HepG2 (cell line): ENCODE measurements around the gene TMF1. TPM values are rescaled to one million over a fixed set of nuclear protein-coding genes. Genes with fewer than 3 reads are reported as not detected.

Source experiments
- ATAC-seq: fragments of 200-7000 bp; cut with Tn5 transposase; 3 replicates; pipeline ENCODE4 v1.9.1; 2020; ENCODE audit warnings: mild to moderate bottlenecking, moderate library complexity
- BruUV-seq: library from RNA; stranded (reverse); fragments of 400-500 nt; replicated peaks from 2 replicates; lab custom pipeline; 2021; lab: Mats Ljungman, UMichigan
- CTCF ChIA-PET: fragments of 300-600 bp; formaldehyde crosslinking; extraction: SDS; loops from one replicate; lab custom pipeline; 2021; ENCODE audit warnings: low total read pairs, inconsistent platforms, low intra/inter-chr PET ratio; lab: Yijun Ruan, JAX
- POLR2A ChIA-PET: fragments of 350-600 bp; sonication (Branson Sonifier 250); formaldehyde crosslinking; loops from one replicate; lab custom pipeline; 2020; ENCODE audit warnings: antibody characterized with exemption, inconsistent platforms; lab: Yijun Ruan, JAX
- DNase-seq: peaks from one replicate; pipeline ENCODE4 v3.0.0-alpha.2; 2015; ENCODE audit warnings: low spot score
- FAIRE-seq: peaks from 3 replicates; lab custom pipeline; 2011; peaks lifted over from hg19 to GRCh38; lab: Jason Lieb, UNC
- H2AFZ ChIP-seq: one replicate; pipeline ENCODE4 v1.6.1; 2011; ENCODE audit warnings: low read length, inconsistent platforms
- H3K27ac ChIP-seq: fragments of 300-600 bp; 3 replicates; pipeline ENCODE4 v1.8.0; 2011; ENCODE audit warnings: mixed run types, mild to moderate bottlenecking, mixed read lengths, low read length, inconsistent platforms; ENCODE audit not compliant: insufficient read depth; ENCODE audit errors: extremely low read length
- H3K27me3 ChIP-seq, 2 experiments: fragments of 200-600 bp in 1 of 2; 2 replicates in 1 of 2; 3 replicates in 1 of 2; pipeline versions ENCODE4 v1.6.0 to v1.8.0; 2011; ENCODE audit warnings: low read length in 2 of 2, mild to moderate bottlenecking in 2 of 2, moderate library complexity in 2 of 2, inconsistent platforms in 1 of 2; ENCODE audit not compliant: insufficient read depth in 2 of 2, control insufficient read depth in 1 of 2
- H3K36me3 ChIP-seq, 2 experiments: fragments of 200-600 bp in 1 of 2; replicated peaks in 1 of 2; 2 replicates in 1 of 2; 3 replicates in 1 of 2; pipeline versions ENCODE4 v1.5.1 to v1.8.0; 2011; ENCODE audit warnings: low read length in 2 of 2, inconsistent platforms in 1 of 2; ENCODE audit not compliant: insufficient read depth in 2 of 2, control insufficient read depth in 1 of 2
- H3K4me1 ChIP-seq: 2 replicates; pipeline ENCODE4 v1.5.1; 2012; ENCODE audit warnings: low read length, inconsistent platforms; ENCODE audit not compliant: insufficient read depth
- H3K4me2 ChIP-seq: 2 replicates; pipeline ENCODE4 v1.6.0; 2011; ENCODE audit warnings: low read depth, low read length, inconsistent platforms
- H3K4me3 ChIP-seq, 3 experiments: fragments of 200-600 bp in 1 of 3; sonication (generic), shearing (Covaris generic) in 1 of 3; replicated peaks in 1 of 3; 2 replicates each; pipeline ENCODE4 v1.5.1; 2011 to 2016; ENCODE audit warnings: low read length in 3 of 3, inconsistent platforms in 2 of 3, low read depth in 2 of 3, mild to moderate bottlenecking in 2 of 3, control low read depth in 1 of 3, mixed read lengths in 1 of 3; ENCODE audit not compliant: insufficient read depth in 1 of 3
- H3K79me2 ChIP-seq: one replicate; pipeline ENCODE4 v1.6.1; 2011; ENCODE audit warnings: low read length, inconsistent platforms; ENCODE audit not compliant: insufficient read depth
- H3K9ac ChIP-seq: 2 replicates; pipeline ENCODE4 v1.6.0; 2011; ENCODE audit warnings: mild to moderate bottlenecking, low read depth, low read length, inconsistent platforms; ENCODE audit not compliant: insufficient read depth
- H3K9me3 ChIP-seq: 2 replicates; pipeline ENCODE4 v1.5.1; 2012; ENCODE audit warnings: mild to moderate bottlenecking, low read length
- H4K20me1 ChIP-seq: 2 replicates; pipeline ENCODE4 v1.6.0; 2011; ENCODE audit warnings: inconsistent platforms, mild to moderate bottlenecking, low read length, moderate library complexity; ENCODE audit not compliant: insufficient read depth
- MBNL3 ChIP-seq: fragments of 250-450 bp; sonication (Bioruptor Pico); conservative IDR thresholded peaks from 2 replicates; pipeline ENCODE4 v1.8.0; 2022; ENCODE audit warnings: mild to moderate bottlenecking, inconsistent platforms
- ZBTB7A ChIP-seq: sonication (generic); formaldehyde crosslinking; IDR thresholded peaks from 2 replicates; pipeline ENCODE4 v1.8.0; 2022; ENCODE audit warnings: mild to moderate bottlenecking, missing genetic modification reagents
- ZMYM4 ChIP-seq: sonication (generic); formaldehyde crosslinking; IDR thresholded peaks from 2 replicates; pipeline ENCODE4 v1.8.1; 2023; ENCODE audit warnings: mild to moderate bottlenecking, missing genetic modification reagents
- ZNF3 ChIP-seq: IDR thresholded peaks from 2 replicates; pipeline ENCODE4 v1.7.0; 2017; ENCODE audit warnings: inconsistent platforms
- ZNF350 ChIP-seq: sonication (generic); formaldehyde crosslinking; IDR thresholded peaks from 2 replicates; pipeline ENCODE4 v1.4.0; 2020; ENCODE audit warnings: mild to moderate bottlenecking, low read depth, missing genetic modification reagents, borderline replicate concordance
- ZNF552 ChIP-seq: sonication (generic); formaldehyde crosslinking; IDR thresholded peaks from 2 replicates; pipeline ENCODE4 v1.9.0; 2022; ENCODE audit warnings: missing genetic modification reagents, mild to moderate bottlenecking, borderline replicate concordance
- ZNF781 ChIP-seq: sonication (generic); formaldehyde crosslinking; IDR thresholded peaks from 2 replicates; pipeline ENCODE4 v1.5.1; 2020; ENCODE audit warnings: borderline replicate concordance, mild to moderate bottlenecking, missing genetic modification reagents; ENCODE audit errors: not compliant biosample characterization
- WGBS: methylation state at CpG from one replicate; pipeline ENCODE4 v1.1.6; 2017; ENCODE audit warnings: low lambda C conversion rate; 5-methylcytosine and 5-hydroxymethylcytosine counted together
- in situ Hi-C: cut with HindIII; loops from 2 replicates; pipeline ENCODE4 v1.10.0; 2017; ENCODE audit warnings: low pct_unique_long_range_greater_than_20kb; ENCODE audit not compliant: extremely low pct_ligation_motif_present
- intact Hi-C: fragments of 100-400 bp; cut with micrococcal nuclease; formaldehyde crosslinking; loops from one replicate; pipeline ENCODE4 v1.10.0; 2022; ENCODE audit not compliant: unreplicated experiment
- polyA plus RNA-seq, 8 experiments: library from polyadenylated mRNA; depleted of rRNA in 3 of 8; stranded (reverse) in 7 of 8; unstranded in 1 of 8; fragments of >200 nt; fragmentation: Illumina TruSeq in 4 of 8; extraction: Trizol in 4 of 8; gene quantifications; 2 replicates each; pipeline versions ENCODE4 v1.2.1 to v1.2.3, GENCODE V29; 2011 to 2016; ENCODE audit warnings: low read depth in 4 of 8, missing spikeins in 1 of 8, mixed read lengths in 1 of 8; ENCODE audit not compliant: insufficient read depth in 1 of 8
- total RNA-seq, 5 experiments: library from RNA; depleted of rRNA; stranded (reverse); fragments of >200 nt; fragmentation: Illumina TruSeq; extraction: Trizol; gene quantifications; 2 replicates each; pipeline ENCODE4 v1.2.3, GENCODE V29; 2016; ENCODE audit warnings: low read depth in 1 of 5
- TF ChIP-seq, protein P1 (sequence below): sonication (generic); formaldehyde crosslinking; conservative IDR thresholded peaks from 2 replicates; pipeline ENCODE4 v1.8.1; 2023; ENCODE audit warnings: missing genetic modification reagents
- TF ChIP-seq, protein P2 (sequence below): sonication (generic); formaldehyde crosslinking; IDR thresholded peaks from 2 replicates; pipeline ENCODE4 v1.4.0; 2020; ENCODE audit warnings: missing genetic modification reagents
- TF ChIP-seq, protein P3 (sequence below): sonication (generic); formaldehyde crosslinking; IDR thresholded peaks from 2 replicates; pipeline ENCODE4 v1.5.1; 2020; ENCODE audit warnings: missing genetic modification reagents, mild to moderate bottlenecking, borderline replicate concordance
- TF ChIP-seq, protein P4 (sequence below): IDR thresholded peaks from 2 replicates; pipeline ENCODE4 v1.6.1; 2018; ENCODE audit warnings: missing genetic modification reagents, mild to moderate bottlenecking, missing compliant biosample characterization

Gene TMF1
- total and polyA plus RNA-seq, 2 of the 13 experiments (the other 11 are each of a cell fraction or from before 2014, with no cell fraction given), result 12.1 to 38.4 TPM

DNA sequence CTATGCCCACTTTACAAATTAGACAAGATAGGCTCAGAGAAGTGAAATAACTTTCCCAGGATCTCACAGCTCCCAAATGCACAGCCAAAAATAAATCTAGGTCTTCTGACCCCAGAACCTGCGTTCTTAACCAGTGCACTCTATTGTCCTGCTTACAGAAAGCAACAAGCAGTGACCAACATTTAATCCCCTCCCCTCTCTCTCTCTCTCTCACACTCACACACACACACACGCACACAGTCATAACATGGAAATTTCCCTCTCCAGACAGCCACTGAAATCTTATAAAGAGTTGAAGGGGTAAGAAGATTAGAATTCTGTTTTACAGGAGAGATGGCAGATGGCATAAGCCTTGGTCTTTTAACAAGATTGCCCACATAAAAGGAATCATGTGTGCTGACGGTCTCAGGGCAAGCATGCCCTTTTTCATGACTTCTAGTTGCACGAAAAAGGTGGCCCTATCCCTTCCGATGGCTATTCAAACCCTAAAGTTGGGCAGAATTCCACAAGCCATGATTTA is 68.1 kb downstream of the TMF1 start:
- Histone ChIP-seq H3K27ac (no peak overlapping the region), H3K9me3 (no peaks in the 10 kb centered on the region), H3K79me2 (no peaks in the 10 kb centered on the region), H3K36me3 (peaks cover 4 to 37% of the 10 kb centered on the region in 2 experiments), H3K4me3 (no peak overlapping the region), H3K4me2 (no peak overlapping the region), H4K20me1 (no peaks in the 10 kb centered on the region), H2AFZ (no peak overlapping the region), H3K27me3 (no peaks in the 10 kb centered on the region), H3K4me1 (no peaks in the 10 kb centered on the region), H3K9ac (no peak overlapping the region)
- ATAC-seq, result no peak
- DNase-seq, result no peak
- POLR2A ChIA-PET, result no interaction called here
- CTCF ChIA-PET, result no interaction called here
- in situ Hi-C loops, result no loop called here
- intact Hi-C loops, result no loop called here
- WGBS, result 90% methylated on average over 5 of the region's 5 CpGs
- no TSS peak for BruUV-seq
- TF ChIP-seq ZNF3 (CRISPR knock-in tag), result no peak
- no peak for FAIRE-seq

DNA sequence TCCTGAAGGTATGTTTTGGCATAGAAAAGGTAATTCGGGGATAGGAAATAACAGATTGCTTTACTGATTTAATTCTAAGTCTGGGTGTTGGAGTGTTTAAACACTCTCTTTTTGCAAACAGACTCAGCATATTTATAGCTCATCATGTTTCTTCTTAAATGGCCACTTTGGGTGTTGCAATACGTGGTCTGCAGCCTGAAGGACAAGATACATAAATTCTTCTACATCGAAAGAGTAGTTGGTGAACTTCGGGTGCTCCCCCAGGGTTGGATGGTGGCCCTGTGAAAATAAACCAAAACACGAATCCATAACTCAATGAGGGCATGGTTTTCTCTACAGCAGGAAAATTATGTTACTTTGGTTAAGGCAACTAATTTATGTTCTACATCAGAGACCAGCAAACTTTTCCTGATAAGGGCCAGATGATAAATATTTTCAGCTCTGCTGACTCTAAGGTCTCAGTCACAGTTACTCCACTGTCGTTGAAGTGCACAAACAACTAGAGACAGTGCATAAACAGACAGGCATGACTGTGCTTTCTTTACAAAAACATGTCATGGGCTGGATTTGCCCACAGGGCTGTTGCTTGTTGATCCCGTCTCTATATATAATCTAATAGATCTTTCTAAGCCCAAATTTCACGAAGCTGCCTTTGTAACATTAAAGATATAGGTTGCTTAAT is 74.5 kb downstream of the TMF1 start:
- peaks cover 7 to 36% of the 10 kb centered on the region in 2 experiments; a peak in 4 of 5 replicates for H3K36me3 ChIP-seq
- H3K4me2 ChIP-seq, result no peak overlapping the region
- DNase-seq (no peak), FAIRE-seq (no peak), ATAC-seq (no peak)
- POLR2A ChIA-PET, result no interaction called here
- no peak overlapping the region for H3K4me3 ChIP-seq
- H3K4me1 ChIP-seq, result no peaks in the 10 kb centered on the region
- BruUV-seq, result no TSS peak
- H3K79me2 ChIP-seq, result no peaks in the 10 kb centered on the region
- CTCF ChIA-PET, result no interaction called here
- intact Hi-C loops (no loop called here), in situ Hi-C loops (no loop called here)
- no peak overlapping the region for H3K9ac ChIP-seq
- no peaks in the 10 kb centered on the region for H4K20me1 ChIP-seq
- 88% methylated on average over 8 of the region's 8 CpGs for WGBS
- H2AFZ ChIP-seq, result no peak overlapping the region
- no peak overlapping the region for H3K27ac ChIP-seq
- no peaks in the 10 kb centered on the region for H3K27me3 ChIP-seq
- H3K9me3 ChIP-seq, result no peaks in the 10 kb centered on the region
- TF ChIP-seq ZNF781 (CRISPR knock-in tag) (no peak), MBNL3 (no peak), ZNF350 (CRISPR knock-in tag) (no peak), ZBTB7A (no peak), ZNF552 (CRISPR knock-in tag) (no peak), ZMYM4 (CRISPR knock-in tag) (no peak)
- TF ChIP-seq, protein P1, sequence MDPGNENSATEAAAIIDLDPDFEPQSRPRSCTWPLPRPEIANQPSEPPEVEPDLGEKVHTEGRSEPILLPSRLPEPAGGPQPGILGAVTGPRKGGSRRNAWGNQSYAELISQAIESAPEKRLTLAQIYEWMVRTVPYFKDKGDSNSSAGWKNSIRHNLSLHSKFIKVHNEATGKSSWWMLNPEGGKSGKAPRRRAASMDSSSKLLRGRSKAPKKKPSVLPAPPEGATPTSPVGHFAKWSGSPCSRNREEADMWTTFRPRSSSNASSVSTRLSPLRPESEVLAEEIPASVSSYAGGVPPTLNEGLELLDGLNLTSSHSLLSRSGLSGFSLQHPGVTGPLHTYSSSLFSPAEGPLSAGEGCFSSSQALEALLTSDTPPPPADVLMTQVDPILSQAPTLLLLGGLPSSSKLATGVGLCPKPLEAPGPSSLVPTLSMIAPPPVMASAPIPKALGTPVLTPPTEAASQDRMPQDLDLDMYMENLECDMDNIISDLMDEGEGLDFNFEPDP (CRISPR knock-in tag), result no peak
- TF ChIP-seq, protein P2, sequence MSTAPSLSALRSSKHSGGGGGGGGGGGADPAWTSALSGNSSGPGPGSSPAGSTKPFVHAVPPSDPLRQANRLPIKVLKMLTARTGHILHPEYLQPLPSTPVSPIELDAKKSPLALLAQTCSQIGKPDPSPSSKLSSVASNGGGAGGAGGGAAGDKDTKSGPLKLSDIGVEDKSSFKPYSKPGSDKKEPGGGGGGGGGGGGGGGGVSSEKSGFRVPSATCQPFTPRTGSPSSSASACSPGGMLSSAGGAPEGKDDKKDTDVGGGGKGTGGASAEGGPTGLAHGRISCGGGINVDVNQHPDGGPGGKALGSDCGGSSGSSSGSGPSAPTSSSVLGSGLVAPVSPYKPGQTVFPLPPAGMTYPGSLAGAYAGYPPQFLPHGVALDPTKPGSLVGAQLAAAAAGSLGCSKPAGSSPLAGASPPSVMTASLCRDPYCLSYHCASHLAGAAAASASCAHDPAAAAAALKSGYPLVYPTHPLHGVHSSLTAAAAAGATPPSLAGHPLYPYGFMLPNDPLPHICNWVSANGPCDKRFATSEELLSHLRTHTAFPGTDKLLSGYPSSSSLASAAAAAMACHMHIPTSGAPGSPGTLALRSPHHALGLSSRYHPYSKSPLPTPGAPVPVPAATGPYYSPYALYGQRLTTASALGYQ (CRISPR knock-in tag), result no peak
- TF ChIP-seq, protein P3, sequence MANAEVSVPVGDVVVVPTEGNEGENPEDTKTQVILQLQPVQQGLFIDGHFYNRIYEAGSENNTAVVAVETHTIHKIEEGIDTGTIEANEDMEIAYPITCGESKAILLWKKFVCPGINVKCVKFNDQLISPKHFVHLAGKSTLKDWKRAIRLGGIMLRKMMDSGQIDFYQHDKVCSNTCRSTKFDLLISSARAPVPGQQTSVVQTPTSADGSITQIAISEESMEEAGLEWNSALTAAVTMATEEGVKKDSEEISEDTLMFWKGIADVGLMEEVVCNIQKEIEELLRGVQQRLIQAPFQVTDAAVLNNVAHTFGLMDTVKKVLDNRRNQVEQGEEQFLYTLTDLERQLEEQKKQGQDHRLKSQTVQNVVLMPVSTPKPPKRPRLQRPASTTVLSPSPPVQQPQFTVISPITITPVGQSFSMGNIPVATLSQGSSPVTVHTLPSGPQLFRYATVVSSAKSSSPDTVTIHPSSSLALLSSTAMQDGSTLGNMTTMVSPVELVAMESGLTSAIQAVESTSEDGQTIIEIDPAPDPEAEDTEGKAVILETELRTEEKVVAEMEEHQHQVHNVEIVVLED (CRISPR knock-in tag), result no peak
- TF ChIP-seq, protein P4, sequence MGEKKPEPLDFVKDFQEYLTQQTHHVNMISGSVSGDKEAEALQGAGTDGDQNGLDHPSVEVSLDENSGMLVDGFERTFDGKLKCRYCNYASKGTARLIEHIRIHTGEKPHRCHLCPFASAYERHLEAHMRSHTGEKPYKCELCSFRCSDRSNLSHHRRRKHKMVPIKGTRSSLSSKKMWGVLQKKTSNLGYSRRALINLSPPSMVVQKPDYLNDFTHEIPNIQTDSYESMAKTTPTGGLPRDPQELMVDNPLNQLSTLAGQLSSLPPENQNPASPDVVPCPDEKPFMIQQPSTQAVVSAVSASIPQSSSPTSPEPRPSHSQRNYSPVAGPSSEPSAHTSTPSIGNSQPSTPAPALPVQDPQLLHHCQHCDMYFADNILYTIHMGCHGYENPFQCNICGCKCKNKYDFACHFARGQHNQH (CRISPR knock-in tag), result no peak
